ENCODE data around the gene NCAPH2.

DNA sequence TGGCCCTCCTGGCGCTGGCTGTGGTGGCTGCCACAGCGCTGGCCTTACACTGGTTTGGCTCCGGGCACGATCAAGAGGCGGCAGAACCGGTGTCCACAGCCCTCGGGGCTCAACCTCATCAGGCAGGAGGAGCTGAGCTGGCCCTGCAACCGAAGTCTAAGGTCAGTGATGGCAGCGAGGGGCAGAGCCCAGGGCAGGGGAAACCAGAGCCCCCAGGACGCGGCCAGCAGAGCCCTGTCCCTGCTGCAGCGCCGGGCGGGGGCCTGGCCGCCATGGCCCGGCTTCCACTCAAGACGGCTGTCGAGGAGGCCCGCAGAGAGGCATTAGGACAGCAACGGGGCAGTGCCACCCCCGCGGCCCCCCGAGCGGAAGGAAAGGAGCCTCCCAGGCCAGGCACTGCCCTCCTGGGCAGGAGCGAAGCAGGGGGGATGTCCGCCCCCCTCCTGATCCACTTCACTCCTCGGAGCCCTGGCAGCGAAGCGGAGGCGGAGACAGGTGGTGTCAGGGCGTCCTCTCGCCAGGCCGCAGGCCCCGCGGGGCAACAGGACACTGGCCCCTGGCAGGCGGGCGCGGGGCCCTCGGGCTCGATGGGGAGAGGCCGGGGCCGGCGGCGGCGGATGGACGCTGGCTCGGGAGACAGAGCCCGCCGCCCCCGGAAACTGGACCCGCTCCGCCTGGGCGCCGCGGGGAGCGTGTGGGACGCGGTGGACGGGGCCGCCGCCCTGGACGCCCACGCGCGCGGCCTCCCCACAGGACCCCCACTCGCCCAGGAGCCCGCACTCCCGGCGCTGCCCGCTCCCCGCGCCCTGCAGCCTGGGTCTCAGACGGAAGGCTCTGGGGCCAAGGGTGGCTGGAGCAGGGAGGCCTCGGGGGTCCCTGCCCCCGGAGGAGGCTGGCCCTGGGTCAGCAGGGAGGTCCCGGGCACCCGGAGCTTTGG, 38.6 kb downstream of the NCAPH2 start:
- TF ChIP-seq CTCF (IDR thresholded peaks at IDR 0.05): no peak
- no peak for TF ChIP-seq POLR2AphosphoS5 (IDR thresholded peaks at IDR 0.05)
